ENCODE results near the gene KCTD7. TPM values are rescaled to one million over a fixed set of nuclear protein-coding genes. Genes with fewer than 3 reads are reported as not detected.
A peak's percentile ranks its signal among the peaks of the same experiment; 100 is the strongest.
"Not testable (repeated sequence)": the region's sequence is repeated elsewhere in the genome, so short reads cannot be mapped to it uniquely, and the experiment has no call there.

Gene KCTD7
- total RNA-seq, 2 donors from 2014 or later: 9.2 to 11.3 TPM

- ATAC-seq (no peak), DNase-seq (no peak)
- intact Hi-C loops (cut with DNase I): no loop called here
Measured at GRCh38 chr7:66640802-66641525, 12.3 kb downstream of the KCTD7 start.

- peak in 1 of 2 donors; percentile 60 for ATAC-seq
- DNase-seq: no peak
Measured at GRCh38 chr7:66641526-66641871, 12.8 kb downstream of the KCTD7 start.

GRCh38 chr7:66642186-66642585 is 13.5 kb downstream of the KCTD7 start:
- intact Hi-C loops (cut with DNase I): no loop called here
- peak; percentile 36 to 43 for ATAC-seq
- DNase-seq: no peak

More at GRCh38 chr7:66641526-66641871, 12.8 kb downstream of the KCTD7 start:
- intact Hi-C loops (cut with DNase I): no loop called here

- DNase-seq (no peak), ATAC-seq (no peak)
- intact Hi-C loops (cut with DNase I): no loop called here
Measured at GRCh38 chr7:66642932-66643331, 14.3 kb downstream of the KCTD7 start.

- intact Hi-C loops (cut with DNase I): no loop called here
Measured at GRCh38 chr7:66643395-66643794, 14.7 kb downstream of the KCTD7 start.

GRCh38 chr7:66651026-66651425 is 22.3 kb downstream of the KCTD7 start:
- intact Hi-C loops (cut with DNase I): not testable (repeated sequence)

More at GRCh38 chr7:66643395-66643794, 14.7 kb downstream of the KCTD7 start:
- no peak for DNase-seq
- no peak for ATAC-seq

GRCh38 chr7:66653719-66654274 is 25.1 kb downstream of the KCTD7 start:
- intact Hi-C loops (cut with DNase I); DNase-seq; ATAC-seq: not testable (repeated sequence)

More at GRCh38 chr7:66651026-66651425, 22.3 kb downstream of the KCTD7 start:
- DNase-seq, ATAC-seq: not testable (repeated sequence)

- ATAC-seq (peak; percentile 97 to 98), DNase-seq (peak; percentile 99)
- intact Hi-C loops (cut with DNase I): no loop called here
Measured at GRCh38 chr7:66654275-66655112, 25.8 kb downstream of the KCTD7 start.

GRCh38 chr7:66655113-66655806 is 26.6 kb downstream of the KCTD7 start:
- ATAC-seq (peak; percentile 72 to 82), DNase-seq (peak; percentile 66)
- intact Hi-C loops (cut with DNase I): not testable (repeated sequence)

- intact Hi-C loops (cut with DNase I); ATAC-seq; DNase-seq: not testable (repeated sequence)
Measured at GRCh38 chr7:66655826-66656485, 27.3 kb downstream of the KCTD7 start.

- intact Hi-C loops (cut with DNase I): no loop called here
- DNase-seq: no peak
- ATAC-seq: no peak
Measured at GRCh38 chr7:66657798-66658197, 29.1 kb downstream of the KCTD7 start.

- no peak for DNase-seq
- no peak for ATAC-seq
- intact Hi-C loops (cut with DNase I): no loop called here
Measured at GRCh38 chr7:66662646-66663264, 34.1 kb downstream of the KCTD7 start.

GRCh38 chr7:66664590-66665293 is 36.1 kb downstream of the KCTD7 start:
- intact Hi-C loops (cut with DNase I): no loop called here
- peak; percentile 37 for DNase-seq
- ATAC-seq: peak; percentile 18 to 56

GRCh38 chr7:66666313-66666952 is 37.8 kb downstream of the KCTD7 start:
- intact Hi-C loops (cut with DNase I): no loop called here
- no peak for ATAC-seq
- DNase-seq: no peak

- ATAC-seq (no peak), DNase-seq (no peak)
Measured at GRCh38 chr7:66667023-66667728, 38.5 kb downstream of the KCTD7 start.

GRCh38 chr7:66668112-66668511 is 39.4 kb downstream of the KCTD7 start:
- ATAC-seq: no peak
- intact Hi-C loops (cut with DNase I): no loop called here
- no peak for DNase-seq

More at GRCh38 chr7:66667023-66667728, 38.5 kb downstream of the KCTD7 start:
- intact Hi-C loops (cut with DNase I): no loop called here

- ATAC-seq (peak in 1 of 2 donors; percentile 4), DNase-seq (no peak)
- intact Hi-C loops (cut with DNase I): no loop called here
Measured at GRCh38 chr7:66668677-66669076, 40.0 kb downstream of the KCTD7 start.
